ENCODE measurements around the gene BSN. TPM values are rescaled to one million over a fixed set of nuclear protein-coding genes. Genes with fewer than 3 reads are reported as not detected.

The BSN gene
- total RNA-seq, 2 donors from 2014 or later = 1.3 to 6.6 TPM

DNA sequence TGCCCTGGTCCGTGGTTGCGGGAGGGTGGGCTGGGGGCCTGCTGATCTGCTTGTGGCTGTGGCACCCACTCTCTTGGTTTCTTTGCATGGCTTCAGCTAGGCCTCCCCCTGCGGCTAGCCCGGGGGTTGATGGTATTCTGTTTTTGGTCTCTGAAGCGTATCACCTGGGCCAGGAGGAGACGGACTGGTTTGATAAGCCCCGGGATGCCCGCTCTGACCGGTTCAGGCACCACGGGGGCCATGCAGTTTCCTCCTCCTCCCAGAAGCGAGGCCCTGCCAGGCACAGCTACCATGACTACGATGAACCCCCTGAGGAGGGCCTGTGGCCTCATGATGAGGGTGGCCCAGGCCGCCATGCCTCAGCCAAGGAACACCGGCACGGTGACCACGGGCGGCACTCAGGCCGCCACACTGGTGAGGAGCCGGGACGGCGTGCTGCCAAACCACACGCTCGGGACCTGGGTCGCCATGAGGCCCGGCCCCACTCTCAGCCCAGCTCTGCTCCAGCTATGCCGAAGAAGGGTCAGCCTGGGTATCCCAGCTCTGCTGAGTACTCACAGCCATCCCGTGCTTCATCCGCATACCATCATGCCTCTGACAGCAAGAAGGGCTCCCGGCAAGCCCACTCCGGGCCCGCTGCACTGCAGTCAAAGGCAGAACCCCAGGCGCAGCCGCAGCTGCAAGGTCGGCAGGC lies 108.6 kb downstream of the BSN start:
- no peak overlapping the region for H3K27ac ChIP-seq
- DNase-seq = no peak
- no peaks in the 10 kb centered on the region for H3K27me3 ChIP-seq
- ATAC-seq = no peak
- H3K36me3 ChIP-seq (replicated peaks in 1 of 2; ENCODE audit: insufficient read depth in 1 of 2, low read depth in 2 of 2) = no peaks in the 10 kb centered on the region
- TF ChIP-seq, protein P1, sequence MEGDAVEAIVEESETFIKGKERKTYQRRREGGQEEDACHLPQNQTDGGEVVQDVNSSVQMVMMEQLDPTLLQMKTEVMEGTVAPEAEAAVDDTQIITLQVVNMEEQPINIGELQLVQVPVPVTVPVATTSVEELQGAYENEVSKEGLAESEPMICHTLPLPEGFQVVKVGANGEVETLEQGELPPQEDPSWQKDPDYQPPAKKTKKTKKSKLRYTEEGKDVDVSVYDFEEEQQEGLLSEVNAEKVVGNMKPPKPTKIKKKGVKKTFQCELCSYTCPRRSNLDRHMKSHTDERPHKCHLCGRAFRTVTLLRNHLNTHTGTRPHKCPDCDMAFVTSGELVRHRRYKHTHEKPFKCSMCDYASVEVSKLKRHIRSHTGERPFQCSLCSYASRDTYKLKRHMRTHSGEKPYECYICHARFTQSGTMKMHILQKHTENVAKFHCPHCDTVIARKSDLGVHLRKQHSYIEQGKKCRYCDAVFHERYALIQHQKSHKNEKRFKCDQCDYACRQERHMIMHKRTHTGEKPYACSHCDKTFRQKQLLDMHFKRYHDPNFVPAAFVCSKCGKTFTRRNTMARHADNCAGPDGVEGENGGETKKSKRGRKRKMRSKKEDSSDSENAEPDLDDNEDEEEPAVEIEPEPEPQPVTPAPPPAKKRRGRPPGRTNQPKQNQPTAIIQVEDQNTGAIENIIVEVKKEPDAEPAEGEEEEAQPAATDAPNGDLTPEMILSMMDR (IDR thresholded peaks at IDR 0.05) = no peak
- H3K4me3 ChIP-seq = no peak overlapping the region
- 92 to 94% methylated on average over 8 to 29 of the region's 34 CpGs for WGBS, 2 donors
- intact Hi-C loops (cut with DNase I) = no loop called here
- no peaks in the 10 kb centered on the region for H3K9me3 ChIP-seq
- H3K4me1 ChIP-seq = peaks cover 18% of the 10 kb centered on the region

DNA sequence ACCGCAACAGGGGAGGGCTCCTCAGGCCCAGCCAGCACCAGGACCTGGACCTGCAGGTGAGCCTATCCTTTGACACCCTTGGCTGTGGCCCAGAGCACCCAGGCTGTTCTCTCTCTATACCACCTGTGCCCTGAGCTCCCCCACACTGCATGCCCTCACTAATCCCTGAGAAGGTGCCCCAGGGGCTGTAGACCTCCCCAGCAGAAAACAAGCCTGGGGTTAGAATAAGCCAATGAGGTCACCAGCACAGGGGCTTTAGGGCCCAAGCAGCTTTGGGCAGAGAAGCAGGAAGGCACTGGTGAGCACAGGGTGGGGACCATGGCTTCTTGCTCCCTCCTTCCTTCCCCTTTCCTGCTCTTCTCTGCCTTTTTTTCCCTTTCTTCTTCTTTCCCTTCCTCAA lies 109.6 kb downstream of the BSN start:
- TF ChIP-seq, protein P1 (IDR thresholded peaks at IDR 0.05) = no peak
- no peak for TF ChIP-seq POLR2A (IDR thresholded peaks at IDR 0.05)
- Histone ChIP-seq H3K9me3 (no peaks in the 10 kb centered on the region), H3K36me3 (replicated peaks in 1 of 2; ENCODE audit: insufficient read depth in 1 of 2, low read depth in 2 of 2) (no peaks in the 10 kb centered on the region), H3K4me1 (peaks cover 23% of the 10 kb centered on the region), H3K4me3 (no peak overlapping the region), H3K27ac (no peak overlapping the region), H3K27me3 (no peaks in the 10 kb centered on the region)
- DNase-seq = no peak
- no peak for ATAC-seq
- intact Hi-C loops (cut with DNase I) = no loop called here
- 85 to 100% methylated on average over 1 of the region's 1 CpG for WGBS, 2 donors

DNA sequence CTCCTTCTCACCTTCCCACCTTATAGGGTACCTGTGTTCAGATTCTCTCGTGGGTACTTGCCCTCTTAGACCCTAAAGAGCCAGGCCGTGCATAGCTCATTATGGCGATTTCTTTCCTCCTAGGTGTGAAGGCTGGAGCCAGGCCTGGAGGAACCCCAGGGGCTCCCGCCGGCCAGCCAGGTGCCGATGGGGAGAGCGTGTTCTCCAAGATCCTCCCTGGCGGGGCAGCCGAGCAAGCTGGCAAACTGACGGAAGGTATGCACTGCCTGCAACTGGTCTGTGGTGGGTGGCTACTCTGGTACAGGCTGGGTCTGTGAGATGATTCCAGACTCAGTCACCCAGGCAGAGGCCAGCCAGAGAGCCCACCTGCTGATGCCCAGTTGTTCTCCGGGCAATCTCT lies 110.0 kb downstream of the BSN start:
- no peak for TF ChIP-seq POLR2A (IDR thresholded peaks at IDR 0.05)
- TF ChIP-seq, protein P1 (IDR thresholded peaks at IDR 0.05) = no peak
- DNase-seq = no peak
- Histone ChIP-seq H3K9me3 (no peaks in the 10 kb centered on the region), H3K27me3 (no peaks in the 10 kb centered on the region), H3K4me3 (no peak overlapping the region), H3K36me3 (replicated peaks in 1 of 2; ENCODE audit: insufficient read depth in 1 of 2, low read depth in 2 of 2) (no peaks in the 10 kb centered on the region), H3K4me1 (peaks cover 28% of the 10 kb centered on the region), H3K27ac (no peak overlapping the region)
- ATAC-seq = no peak
- intact Hi-C loops (cut with DNase I) = no loop called here
- 87 to 89% methylated on average over 9 to 11 of the region's 11 CpGs for WGBS, 2 donors

DNA sequence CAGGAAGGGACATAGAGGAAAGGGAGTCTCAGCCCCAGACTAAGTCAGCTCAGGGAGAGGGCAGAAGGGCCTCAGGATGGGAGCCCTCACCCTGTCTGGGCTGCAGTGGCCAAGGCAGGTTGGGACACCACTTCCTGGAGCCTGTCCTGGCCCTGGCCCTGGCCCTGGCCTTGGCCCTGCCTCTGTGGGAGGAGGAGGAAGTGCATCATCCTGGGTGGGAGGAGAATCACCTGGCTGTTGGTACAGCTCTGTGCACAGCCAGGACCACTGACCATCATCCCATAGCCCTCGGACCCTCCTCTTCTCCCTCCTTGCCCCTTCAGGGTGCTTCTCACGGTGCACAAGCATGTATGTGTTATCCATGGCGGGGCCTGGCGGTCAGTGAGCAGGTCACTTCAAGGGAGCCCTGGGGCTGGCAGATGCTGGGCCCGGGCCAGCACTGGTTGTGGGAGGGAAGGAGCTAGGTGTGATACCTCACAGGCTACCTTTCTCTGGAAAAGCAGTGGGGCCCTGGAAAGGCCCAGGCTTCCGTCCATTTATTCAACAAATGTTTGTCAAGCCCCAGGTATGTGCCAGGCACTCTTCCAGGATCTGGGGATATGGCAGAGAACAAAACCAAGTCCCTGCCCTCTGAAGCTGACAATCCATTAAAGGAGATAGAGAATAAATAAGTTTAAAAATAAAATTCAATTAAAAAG lies 111.7 kb downstream of the BSN start:
- Histone ChIP-seq H3K27me3 (no peaks in the 10 kb centered on the region), H3K4me3 (no peak overlapping the region), H3K4me1 (peaks cover 26% of the 10 kb centered on the region), H3K27ac (peak overlapping the region in 2 of 4 donors; percentile 19 to 20), H3K9me3 (no peaks in the 10 kb centered on the region), H3K36me3 (replicated peaks in 1 of 2; ENCODE audit: insufficient read depth in 1 of 2, low read depth in 2 of 2) (no peaks in the 10 kb centered on the region)
- TF ChIP-seq, protein P1 (IDR thresholded peaks at IDR 0.05) = no peak
- TF ChIP-seq POLR2A (IDR thresholded peaks at IDR 0.05) = no peak
- peak in 1 of 4 donors; percentile 50 for DNase-seq
- peak; percentile 22 for ATAC-seq
- intact Hi-C loops (cut with DNase I) = loop anchor here (5.0 kb wide), 1 partner anchor 119 kb away; no protein-coding TSS in a partner anchor
- 69 to 80% methylated on average over 2 to 4 of the region's 6 CpGs for WGBS, 2 donors

All from body of pancreas (tissue), 4 donors.